ENCODE results near the gene EYA2.
A peak's percentile ranks its signal among the peaks of the same experiment; 100 is the strongest.
"Not testable (repeated sequence)": the region's sequence is repeated elsewhere in the genome, so short reads cannot be mapped to it uniquely, and the experiment has no call there.

EYA2 gene, protein sequence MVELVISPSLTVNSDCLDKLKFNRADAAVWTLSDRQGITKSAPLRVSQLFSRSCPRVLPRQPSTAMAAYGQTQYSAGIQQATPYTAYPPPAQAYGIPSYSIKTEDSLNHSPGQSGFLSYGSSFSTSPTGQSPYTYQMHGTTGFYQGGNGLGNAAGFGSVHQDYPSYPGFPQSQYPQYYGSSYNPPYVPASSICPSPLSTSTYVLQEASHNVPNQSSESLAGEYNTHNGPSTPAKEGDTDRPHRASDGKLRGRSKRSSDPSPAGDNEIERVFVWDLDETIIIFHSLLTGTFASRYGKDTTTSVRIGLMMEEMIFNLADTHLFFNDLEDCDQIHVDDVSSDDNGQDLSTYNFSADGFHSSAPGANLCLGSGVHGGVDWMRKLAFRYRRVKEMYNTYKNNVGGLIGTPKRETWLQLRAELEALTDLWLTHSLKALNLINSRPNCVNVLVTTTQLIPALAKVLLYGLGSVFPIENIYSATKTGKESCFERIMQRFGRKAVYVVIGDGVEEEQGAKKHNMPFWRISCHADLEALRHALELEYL

DNA sequence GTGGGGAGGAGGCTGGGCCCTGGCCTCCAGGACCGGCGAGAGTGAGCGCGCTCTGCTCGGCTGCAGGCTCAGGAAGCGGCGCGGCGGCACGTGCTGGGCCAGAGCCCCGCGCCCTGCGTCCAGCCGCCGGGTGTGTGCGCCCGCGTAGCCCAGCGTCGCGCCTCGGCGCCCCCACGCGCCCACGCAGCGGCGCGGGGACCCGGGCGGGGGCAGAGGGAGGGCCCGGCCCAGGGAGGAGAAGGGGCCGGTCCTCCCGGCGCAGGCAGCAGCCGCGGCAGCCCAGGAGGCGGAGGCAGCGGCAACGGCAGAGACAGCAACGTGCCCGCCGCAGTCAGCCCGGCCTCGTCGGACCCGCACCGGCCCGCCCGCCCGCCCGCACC lies at the start of gene EYA2:
EYA2 (plus strand) TSS at position 265 of the 380 bp plus-strand sequence. CDS start 95,168 bp downstream, outside the sequence.
- peak; percentile 27 for DNase-seq (ENCODE audit: low read depth)

DNA sequence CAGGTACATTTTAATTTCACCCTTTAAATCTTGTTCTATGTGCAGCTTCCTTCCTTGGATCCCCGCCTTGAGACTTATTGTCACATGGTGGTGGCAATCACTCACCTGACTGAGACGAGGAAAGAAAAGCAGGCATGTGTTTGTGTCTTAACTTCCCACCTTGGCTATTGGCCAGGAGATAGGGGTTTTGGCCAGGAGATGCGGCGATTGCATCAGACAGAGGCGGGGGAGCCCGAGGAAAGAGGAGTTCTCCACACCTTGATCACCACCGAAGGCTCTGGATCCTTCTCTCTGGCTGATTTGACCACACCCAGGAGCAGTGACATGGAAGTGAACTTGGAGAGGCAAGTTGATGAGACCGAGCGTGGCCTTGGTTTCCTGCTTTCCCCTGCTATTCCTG lies 49.7 kb upstream of the EYA2 start:
- DNase-seq (ENCODE audit: low read depth): no peak

DNA sequence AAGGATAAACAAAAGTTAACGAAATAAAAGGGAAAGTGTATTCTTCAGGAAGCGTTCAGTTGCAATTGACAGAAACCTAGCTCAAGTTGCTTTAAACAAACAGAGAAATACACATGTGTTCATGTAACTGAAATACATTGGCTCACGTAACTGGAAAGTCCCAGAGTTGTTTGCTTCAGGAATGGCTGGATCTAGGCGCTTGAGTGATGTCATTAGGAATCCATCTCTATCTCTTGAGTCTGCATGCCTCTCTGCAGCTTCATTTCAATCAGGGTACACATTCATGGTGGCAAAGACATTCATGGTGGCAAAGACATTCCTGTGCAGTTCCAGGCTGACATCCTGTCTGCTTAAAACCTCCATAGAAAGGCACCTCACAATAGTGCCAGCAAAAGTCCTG lies 45.4 kb upstream of the EYA2 start:
- DNase-seq (ENCODE audit: low read depth): no peak

DNA sequence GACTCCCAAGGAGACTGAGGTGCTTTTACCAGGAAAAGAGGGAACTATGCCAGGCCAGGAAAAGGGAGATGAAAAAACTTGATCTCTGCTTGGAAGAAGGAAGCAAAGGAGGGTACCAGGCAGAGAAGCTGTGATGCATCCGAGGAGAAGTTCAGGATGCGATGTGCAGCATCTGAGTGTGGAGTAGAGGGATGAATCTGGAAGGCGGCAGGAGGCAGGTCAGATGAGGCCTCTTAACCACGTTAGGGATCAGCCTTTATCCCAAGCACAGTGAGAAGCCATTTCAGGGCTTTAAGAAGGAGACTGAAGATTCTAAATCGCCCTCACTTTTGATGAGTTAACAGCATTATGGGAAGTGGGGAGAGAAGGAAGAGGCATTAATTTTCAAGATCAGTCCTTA lies 44.9 kb upstream of the EYA2 start:
- no peak for DNase-seq (ENCODE audit: low read depth)

DNA sequence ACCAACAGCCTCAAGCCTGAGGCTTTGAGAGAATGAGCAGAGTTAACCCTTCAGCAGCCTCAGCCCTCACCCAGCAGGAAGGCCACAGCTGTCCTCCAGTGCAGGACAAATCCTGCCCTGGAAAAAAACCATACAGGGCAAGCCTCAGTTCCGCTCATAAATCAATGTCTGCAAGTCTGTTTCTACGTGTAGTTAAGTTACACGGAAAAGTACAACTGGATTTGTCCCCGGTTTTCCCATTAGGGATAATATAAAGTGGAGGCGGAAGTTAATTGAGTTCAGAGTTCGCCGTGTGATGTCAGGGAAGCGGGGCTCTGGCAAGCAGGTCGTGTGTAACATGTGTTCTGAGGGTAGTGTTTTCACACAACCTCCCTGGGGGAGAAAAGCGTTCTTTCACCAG lies 44.2 kb upstream of the EYA2 start:
- no peak for DNase-seq (ENCODE audit: low read depth)

DNA sequence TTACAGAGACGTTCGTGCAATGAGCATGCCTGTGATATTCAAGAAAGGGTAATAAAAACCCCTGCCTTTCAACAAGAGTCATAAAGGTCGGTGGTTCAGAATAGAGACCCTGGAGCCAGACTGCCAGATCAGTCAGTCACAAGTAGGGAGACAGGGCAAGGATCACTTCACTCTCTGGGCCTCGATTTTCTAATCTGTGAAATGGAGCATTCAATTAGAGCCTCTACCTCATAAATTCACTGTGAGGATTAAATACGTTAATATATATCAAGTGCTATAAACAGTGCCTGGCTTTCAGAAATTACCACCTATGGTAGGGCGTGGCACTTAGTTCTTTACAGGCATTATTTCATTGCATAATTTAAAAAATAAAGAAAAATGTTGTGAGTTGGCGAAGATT lies 43.7 kb upstream of the EYA2 start:
- DNase-seq (ENCODE audit: low read depth): no peak

DNA sequence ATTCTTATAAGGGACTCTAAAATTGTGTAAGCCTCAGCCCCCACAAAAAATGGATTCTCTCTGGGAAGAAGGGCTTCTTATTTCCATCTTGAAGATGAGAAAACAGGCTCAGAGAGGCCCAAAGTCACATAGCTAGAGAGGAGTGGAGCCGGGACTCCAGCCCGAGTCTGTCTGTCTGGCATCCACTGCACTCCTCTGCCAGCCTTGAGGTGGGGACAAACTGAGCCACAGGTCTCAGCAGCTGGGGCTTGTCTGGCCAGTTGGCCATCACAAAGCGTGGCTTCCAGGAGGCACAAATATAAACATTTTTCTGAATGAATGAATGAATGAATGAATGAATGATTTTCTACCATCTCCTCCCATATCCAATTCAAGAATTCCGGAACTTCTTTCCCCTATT lies 42.9 kb upstream of the EYA2 start:
- no peak for DNase-seq (ENCODE audit: low read depth)

DNA sequence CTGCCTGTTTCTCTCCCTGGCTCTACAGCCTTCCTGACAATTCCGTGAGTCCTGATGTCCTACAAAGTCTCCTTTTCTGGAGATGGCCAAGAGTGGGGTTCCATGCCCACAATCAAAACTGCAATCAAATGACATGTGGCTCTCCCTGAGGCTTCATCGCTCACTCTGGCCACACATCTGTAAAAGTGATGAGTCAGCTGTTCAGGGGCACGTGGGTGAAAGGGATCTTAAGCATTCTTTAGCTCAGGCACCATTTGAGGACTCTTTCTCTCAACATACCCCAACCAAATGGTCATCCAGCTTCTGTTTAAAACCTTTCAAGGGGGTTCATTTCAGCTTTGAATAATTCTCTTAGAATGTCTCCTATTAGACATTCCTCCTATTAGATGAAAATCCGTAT lies 42.3 kb upstream of the EYA2 start:
- DNase-seq (ENCODE audit: low read depth): no peak

DNA sequence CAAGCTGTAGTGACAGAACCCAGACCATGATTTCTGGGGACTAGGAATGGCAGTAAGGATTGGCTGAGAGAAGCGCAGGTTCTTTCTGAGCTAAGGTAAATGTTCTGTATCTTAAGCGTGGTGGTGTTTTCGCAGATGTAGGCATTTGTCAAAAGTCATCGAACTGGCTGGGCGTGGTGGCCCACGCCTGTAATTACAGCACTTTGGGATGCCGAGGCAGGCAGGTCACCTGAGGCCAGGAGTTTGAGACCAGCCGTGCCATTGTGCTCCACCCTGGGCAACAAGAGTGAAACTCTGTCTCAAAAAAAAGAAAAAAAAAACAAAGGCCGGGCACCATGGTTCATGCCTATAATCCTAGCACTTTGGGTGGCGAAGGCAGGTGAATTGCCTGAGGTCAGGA lies 40.7 kb upstream of the EYA2 start:
- no peak for DNase-seq (ENCODE audit: low read depth)

DNA sequence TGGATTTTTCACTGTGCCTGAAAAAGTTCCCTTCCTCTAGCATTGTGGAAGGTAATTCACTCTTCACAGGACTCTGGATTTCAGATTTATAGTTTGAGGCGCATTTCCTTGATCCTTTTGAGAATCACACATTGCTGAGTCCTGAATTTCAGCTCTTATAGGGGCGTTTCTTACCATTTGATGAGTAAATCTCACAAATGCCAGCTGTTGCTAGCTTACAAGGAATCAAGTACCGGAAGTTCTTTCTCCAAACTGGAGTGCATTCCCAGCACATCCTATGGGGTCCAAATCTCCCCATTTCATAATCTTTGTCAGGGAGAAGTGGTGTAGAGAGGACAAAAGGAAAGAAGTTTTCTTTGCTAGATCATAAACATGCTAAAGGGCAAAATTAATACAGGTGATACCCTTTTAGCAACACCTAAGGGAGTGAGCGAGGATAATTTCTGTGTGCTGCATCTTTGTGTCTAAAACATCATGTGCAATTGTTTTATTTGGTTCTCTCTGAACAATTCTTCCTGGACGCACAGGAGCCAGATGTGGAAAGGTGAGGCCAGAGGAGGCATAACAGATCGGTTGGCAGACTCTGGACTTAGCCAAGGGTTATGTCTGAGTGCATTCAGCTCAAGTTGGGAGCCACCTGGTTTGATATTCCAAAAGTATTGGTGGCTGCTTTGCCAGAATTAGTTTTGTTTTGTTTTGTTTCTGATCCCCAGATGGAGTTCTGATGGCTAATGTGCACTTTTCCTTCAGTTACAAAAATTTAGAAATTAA lies 37.4 kb upstream of the EYA2 start:
- DNase-seq (ENCODE audit: low read depth): no peak

DNA sequence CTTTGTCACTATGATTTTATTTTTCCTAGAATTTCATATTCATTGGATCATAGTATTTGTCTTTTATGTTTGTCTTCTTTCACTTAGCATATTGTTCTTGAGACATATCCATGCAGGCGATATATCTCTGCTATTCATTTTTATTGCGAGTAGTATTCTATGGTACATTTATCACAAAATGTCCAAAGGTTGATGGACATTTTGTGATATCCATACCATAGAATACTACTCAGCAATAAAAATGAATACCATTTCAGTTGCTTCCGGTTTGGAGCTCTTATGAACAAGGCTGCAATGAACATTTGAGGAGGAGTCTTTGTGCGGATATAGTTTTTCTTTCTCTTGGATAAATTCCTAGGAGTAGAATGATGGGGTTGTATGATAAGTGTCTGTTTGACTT lies 28.8 kb upstream of the EYA2 start:
- no peak for DNase-seq (ENCODE audit: low read depth)

DNA sequence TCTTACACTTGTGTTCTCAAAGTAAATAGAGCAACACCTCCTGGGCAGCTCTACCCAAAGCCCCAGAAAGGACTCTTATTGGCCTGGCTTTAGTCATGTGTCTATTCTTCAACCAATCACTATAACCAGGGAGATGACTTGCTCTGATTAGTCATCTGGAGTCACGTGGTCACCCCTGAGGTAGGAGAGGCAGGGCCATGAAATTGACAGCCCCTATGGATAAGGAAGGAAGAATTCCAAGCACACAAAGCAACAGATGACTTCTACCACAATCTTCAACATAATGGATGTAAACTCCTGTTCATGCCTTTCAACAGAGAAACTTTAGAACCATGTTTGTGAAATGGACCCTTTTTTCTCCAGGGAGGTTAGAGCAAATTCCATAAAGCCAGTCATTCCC lies 24.6 kb upstream of the EYA2 start:
- no peak for DNase-seq (ENCODE audit: low read depth)

DNA sequence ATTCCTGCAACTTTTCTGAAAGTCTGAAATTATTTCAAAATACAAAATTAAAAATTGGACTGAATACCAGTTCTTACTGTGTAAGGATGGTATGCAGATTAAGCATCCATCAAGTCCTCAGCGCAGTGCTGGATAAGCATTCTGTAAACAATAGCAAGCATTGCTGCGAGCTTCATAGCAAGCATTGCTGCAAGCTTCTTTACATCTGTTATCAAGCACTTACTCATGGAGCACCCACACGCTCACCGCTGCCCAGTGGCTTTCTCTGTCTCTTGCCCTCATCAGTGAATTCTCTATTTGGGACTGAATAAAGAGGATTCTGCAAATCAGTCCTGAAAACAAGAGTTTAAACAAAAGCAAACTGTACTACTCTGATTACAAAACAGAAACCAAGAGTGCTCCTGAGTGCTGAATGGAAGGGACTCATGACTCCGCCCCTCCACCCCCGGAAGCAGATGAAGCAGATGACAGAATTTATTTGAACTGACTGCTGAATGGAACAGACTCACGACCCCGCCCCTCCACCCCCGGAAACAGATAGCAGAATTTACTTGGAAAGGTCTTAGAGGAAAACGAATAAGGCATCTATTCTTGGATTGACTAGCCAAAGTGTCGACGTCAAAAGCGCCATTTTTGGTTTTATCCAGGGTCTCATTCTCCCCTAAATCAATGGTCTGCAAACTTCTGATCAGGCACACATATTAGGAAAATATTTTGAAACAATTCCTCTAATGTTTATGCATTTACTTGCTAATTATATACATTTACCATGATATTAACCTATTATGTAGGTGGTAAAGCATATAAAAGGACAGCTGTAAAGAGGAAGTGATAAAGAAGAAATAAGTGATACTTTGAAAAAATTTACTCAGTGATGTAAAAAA lies 22.1 kb upstream of the EYA2 start:
- DNase-seq (ENCODE audit: low read depth): peak; percentile 27

DNA sequence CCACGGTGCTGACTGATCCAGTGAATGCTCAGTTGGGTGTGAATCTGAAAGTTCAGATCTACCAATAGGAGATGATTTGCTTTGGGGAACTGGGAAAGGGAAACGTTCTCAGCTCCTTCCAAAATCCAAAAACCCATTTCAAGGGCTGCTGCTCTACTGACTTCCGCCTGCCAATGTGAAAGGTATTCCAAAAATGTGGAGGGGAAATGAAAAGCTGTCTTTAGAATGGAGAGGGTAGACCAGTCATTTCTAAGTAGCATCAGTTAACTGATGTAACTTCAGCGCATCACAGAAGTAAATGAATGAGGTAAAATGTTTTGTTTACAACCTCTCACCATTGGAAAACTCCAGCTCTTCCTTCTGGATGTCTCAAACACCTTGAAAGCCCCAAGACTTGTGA lies 19.6 kb upstream of the EYA2 start:
- DNase-seq (ENCODE audit: low read depth): no peak

DNA sequence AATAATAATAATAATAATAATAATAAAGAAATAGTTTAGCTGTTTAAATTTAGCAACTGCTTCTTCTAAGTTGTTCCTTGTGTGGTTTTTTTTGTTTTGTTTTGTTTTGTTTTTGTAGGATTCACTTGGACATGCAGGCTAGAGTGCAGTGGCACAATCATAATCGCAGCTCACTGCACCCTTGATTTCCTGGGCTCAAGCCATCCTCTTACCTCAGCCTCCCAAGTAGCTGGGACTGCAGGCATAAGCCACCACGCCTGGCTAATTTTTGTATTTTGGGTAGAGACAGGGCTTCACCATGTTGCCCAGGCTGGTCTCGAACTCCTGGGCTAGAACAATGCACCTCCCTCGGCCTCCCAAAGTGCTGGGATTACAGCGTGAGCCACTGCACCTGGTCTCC lies 15.3 kb upstream of the EYA2 start:
- no peak for DNase-seq (ENCODE audit: low read depth)

DNA sequence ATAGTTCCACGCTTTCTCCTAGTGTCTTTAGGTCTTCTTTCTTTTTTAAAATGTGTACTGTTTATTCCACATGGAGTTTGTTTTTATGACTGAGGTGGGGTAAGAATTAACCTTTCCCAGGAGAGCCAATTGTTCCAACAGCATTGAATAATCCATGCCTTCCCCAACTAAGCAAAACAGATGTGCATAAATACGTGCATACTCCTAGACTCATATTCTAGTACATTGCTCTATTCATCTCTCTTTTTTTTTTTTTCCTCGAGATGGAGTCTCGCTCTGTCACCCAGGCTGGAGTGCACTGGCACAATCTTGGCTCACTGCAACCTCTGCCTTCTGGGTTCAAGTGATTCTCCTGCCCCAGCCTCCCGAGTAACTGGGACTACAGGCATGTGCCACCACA lies 14.7 kb upstream of the EYA2 start:
- DNase-seq (ENCODE audit: low read depth): not testable (repeated sequence)

DNA sequence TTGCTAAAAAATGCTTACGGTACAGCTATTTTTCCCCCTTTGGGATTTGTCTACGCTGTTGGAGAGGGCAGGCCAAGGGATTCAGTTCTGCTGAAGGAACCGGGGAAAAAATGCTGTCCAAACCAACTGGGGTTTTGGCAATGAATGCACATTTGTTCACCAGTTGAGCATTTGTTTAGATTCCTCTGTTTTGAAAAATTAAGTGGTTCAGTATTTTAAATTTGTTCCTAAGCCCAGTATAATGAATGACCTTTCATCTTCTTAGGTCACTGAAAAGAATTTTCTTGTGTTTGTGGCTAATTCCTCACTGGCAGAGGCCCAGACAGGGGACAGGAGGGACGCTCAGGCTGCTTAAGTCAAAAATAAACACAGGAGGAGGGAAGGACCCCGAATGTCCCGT lies 10.8 kb upstream of the EYA2 start:
- no peak for DNase-seq (ENCODE audit: low read depth)

DNA sequence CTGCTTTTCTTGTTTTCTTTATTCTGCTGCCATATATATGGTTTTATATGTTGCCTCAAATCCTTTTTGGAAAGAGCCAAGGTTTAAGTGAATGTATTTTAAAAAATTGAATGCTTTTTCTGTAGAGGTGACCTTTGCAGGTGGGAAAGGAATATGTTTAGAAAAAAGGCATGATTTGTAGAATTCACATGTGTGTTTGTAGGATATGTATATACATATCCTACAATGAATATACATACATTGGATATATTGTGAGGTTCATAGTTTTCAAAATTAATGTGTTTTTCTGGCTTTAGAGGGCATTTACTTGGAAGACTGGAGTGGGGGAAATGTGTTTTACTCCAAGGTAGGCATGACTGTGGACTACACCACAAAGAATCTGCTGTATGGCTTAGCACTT lies 4.0 kb upstream of the EYA2 start:
- no peak for DNase-seq (ENCODE audit: low read depth)

DNA sequence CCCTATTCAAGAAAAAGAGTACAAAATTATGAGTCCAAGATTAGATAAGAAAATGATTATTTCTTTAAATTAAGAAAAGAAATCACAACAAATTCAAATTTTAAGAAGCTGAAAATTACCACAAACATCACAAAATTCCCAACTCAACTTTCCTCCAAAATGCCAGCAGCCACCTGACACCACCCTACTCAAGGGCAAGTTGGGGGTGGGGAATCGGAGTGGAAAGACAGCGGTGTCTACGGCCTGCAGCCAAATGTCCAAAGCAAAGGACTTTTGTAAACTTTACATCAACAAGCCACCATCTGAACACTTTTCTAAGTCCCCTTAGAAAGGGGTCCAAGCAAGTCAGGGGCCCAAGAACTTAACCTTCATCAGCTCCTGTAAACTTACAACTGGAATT lies 1.6 kb upstream of the EYA2 start:
- no peak for DNase-seq (ENCODE audit: low read depth)

DNA sequence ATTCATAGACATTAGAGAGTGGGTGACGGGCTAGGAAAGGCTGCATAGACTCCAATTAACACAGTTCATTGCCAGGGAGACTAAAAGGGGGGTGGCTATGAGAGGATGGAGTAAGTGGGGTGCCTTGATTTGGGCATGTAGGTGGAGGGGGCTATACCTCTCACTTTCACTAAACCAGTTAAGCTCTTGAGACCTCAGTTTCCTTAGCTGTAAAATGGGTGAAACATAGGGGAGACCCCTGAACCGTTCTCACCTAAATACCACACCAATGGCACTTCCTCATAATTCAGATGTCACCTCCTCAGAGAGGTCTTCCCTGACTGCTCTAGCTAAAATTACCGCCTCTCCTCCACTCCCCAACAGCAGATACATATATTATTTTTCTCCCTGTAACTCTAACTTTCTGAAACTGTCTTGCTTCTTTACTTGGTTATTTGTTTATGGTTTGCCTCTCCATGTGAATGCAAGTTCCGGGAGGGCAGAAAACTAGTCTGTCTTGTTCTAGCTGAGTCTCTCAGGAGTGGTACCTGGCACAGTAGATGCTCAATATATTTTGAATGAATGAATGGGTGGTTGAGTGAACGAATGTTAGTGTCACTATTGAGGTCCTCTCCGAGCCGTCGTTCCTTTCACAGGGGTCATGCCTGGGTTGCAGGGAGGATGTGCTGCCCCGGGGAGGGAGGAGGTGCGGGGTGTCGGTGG lies 615 bp upstream of the EYA2 start:
- no peak for DNase-seq (ENCODE audit: low read depth)

DNA sequence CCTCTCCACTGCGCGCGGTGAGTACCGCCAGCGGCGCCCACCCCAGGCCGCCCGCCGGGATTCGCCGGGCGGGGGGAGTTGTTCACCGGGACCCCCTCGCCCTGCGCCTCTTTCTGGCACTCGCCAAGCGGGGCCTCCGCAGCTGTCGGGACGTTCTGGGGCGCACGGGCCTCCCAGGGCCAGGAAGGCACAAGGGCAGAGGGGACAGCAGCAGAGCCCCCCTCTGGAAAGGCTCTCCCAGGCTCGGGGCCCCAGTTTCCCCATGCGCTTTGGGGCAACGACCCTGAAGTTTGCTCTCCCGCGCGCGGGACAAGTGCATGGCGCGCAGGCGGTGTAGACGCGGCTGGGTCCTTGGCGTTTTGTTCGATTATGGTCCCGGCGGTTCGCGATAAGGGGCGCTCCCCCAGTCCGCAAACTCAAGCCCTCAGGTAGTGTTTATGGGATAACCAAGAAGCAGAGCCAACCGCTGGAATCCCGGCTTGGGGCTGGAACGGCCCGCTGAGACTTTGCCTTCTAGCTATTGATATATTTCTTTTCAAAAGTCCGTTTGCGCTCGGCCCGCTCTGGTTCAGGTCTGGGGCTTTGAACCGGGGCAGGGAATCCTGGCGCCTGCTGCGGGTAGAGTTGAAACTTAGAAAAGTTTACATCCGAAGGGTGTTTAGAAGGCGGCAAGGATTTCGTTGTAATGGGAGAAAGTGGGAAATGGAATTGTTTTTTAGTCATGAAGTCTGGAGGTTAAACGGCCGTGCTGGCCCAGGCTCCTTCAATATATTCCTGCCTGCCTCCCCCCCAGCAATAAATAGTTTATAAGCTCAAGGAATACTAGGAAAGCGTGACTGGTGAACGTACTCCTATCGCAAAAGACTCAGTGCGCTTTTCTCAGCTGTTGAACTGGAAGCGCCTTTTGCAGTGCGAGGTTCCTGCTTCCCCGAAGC lies 595 bp downstream of the EYA2 start:
- peak; percentile 38 for DNase-seq (ENCODE audit: low read depth)

Measured in iris pigment epithelial cell (primary cell).